DND-41 (cell line): Measurements from ENCODE around the gene ULK1.

Source experiments
- EZH2 ChIP-seq: IDR thresholded peaks from 3 replicates; pipeline ENCODE4 v1.6.1; 2012; ENCODE audit warnings: borderline replicate concordance, low read depth, mild to moderate bottlenecking, moderate library complexity, low read length, inconsistent platforms; ENCODE audit not compliant: severe bottlenecking
- TF ChIP-seq, protein P1 (sequence below): IDR thresholded peaks from 2 replicates; pipeline ENCODE4 v1.5.1; 2012; ENCODE audit warnings: borderline replicate concordance, low read length, moderate library complexity, mild to moderate bottlenecking; ENCODE audit not compliant: poor library complexity, severe bottlenecking; ENCODE audit errors: extremely low read depth

DNA sequence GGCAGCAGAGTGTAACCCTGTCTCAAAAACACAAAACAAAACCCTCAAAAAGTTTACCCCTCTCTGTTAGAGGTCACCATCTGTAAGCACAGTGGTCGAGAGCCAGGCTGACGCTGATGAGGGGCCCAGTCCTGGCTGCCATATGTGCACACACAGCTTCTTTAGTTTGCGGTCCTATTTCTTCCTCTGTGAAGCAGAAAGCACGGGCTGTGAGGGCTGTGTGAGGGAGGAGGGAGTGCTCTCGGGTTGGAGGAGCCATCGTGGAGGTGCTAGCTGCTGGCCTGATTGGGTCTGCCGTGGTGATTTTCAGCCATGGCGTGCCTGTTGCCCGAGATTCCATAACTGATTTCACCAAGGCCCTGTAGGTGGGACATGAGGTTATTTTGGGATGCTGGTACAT lies 3.5 kb downstream of the ULK1 start:
- TF ChIP-seq, protein P1, sequence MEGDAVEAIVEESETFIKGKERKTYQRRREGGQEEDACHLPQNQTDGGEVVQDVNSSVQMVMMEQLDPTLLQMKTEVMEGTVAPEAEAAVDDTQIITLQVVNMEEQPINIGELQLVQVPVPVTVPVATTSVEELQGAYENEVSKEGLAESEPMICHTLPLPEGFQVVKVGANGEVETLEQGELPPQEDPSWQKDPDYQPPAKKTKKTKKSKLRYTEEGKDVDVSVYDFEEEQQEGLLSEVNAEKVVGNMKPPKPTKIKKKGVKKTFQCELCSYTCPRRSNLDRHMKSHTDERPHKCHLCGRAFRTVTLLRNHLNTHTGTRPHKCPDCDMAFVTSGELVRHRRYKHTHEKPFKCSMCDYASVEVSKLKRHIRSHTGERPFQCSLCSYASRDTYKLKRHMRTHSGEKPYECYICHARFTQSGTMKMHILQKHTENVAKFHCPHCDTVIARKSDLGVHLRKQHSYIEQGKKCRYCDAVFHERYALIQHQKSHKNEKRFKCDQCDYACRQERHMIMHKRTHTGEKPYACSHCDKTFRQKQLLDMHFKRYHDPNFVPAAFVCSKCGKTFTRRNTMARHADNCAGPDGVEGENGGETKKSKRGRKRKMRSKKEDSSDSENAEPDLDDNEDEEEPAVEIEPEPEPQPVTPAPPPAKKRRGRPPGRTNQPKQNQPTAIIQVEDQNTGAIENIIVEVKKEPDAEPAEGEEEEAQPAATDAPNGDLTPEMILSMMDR = no peak
- TF ChIP-seq EZH2 = no peak
